Thyroid gland (tissue), 4 donors: ENCODE data around the gene MFF. TPM values are rescaled to one million over a fixed set of nuclear protein-coding genes. Genes with fewer than 3 reads are reported as not detected.

ENCODE experiments used
- DNase-seq, 2 donors: peaks; one replicate each; pipeline ENCODE4 v3.0.0-alpha.2; 2019
- H3K27ac ChIP-seq, 3 donors: fragments of 200-600 bp; sonication (generic); 1 replicate in 2 of 3; 2 replicates in 1 of 3; pipeline ENCODE4 v1.5.1; 2016 to 2019; ENCODE audit warnings: mild to moderate bottlenecking in 1 of 3, moderate library complexity in 1 of 3
- H3K27me3 ChIP-seq: fragments of 200-600 bp; sonication (generic); one replicate; pipeline ENCODE4 v1.5.1; 2019
- H3K36me3 ChIP-seq, 2 donors: fragments of 200-600 bp; sonication (generic); one replicate each; pipeline ENCODE4 v1.5.1; 2016 to 2019
- H3K4me1 ChIP-seq, 2 donors: fragments of 200-600 bp; sonication (generic); one replicate each; pipeline ENCODE4 v1.5.1; 2017 to 2019
- H3K4me3 ChIP-seq, 3 donors: fragments of 200-600 bp; sonication (generic); replicated peaks in 1 of 3; 1 replicate in 2 of 3; 2 replicates in 1 of 3; pipeline ENCODE4 v1.5.1; 2016; ENCODE audit warnings: mild to moderate bottlenecking in 1 of 3
- H3K9me3 ChIP-seq: fragments of 200-600 bp; sonication (generic); one replicate; pipeline ENCODE4 v1.5.1; 2017
- POLR2A ChIP-seq, 2 donors: fragments of 450-650 bp; IDR thresholded peaks; one replicate each; pipeline ENCODE4 v1.6.1; 2017; ENCODE audit warnings: antibody characterized with exemption in 2 of 2, mild to moderate bottlenecking in 2 of 2, moderate library complexity in 1 of 2
- WGBS, 2 donors: methylation state at CpG; one replicate each; pipeline ENCODE4 v1.1.5; 2017; 5-methylcytosine and 5-hydroxymethylcytosine counted together
- intact Hi-C: fragments of 100-400 bp; cut with DNase I; formaldehyde crosslinking; loops from one replicate; pipeline ENCODE4 v1.15.1; 2023
- total RNA-seq, 4 donors: library from RNA; depleted of rRNA; stranded (reverse); fragments of >200 nt; gene quantifications; one replicate each; pipeline ENCODE4 v1.2.3, GENCODE V29; 2016
- TF ChIP-seq, protein P1 (sequence below), 6 experiments: fragments of 200-600 bp in 3 of 6; fragments of 450-650 bp in 3 of 6; sonication (generic) in 3 of 6; IDR thresholded peaks; one replicate each; pipeline ENCODE4 v1.5.1; 2016 to 2019; ENCODE audit warnings: antibody characterized with exemption in 6 of 6, mild to moderate bottlenecking in 2 of 6, inconsistent platforms in 1 of 6, moderate library complexity in 1 of 6

The MFF gene
- total RNA-seq, 4 donors from 2014 or later: 78.3 to 134 (median 99.7) TPM

DNA sequence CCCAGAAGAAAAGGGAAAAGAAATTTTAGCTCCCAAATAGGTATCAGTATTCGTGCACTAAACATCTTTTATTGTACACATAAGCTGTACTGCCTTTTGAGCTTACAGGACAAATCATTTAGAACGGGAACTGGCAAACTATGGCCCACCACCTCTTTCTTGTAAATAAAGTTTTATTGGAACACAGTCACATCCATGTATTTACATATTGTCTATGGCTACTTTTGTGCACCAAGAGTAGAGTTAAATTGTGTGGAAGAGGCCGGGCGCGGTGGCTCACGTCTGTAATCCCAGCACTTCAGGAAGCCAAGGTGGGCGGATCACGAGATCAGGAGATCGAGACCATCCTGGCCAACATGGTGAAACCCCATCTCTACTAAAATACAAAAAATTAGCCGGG, 48.3 kb downstream of the MFF start:
- Histone ChIP-seq H3K4me1 (no peaks in the 10 kb centered on the region), H3K36me3 (no peaks in the 10 kb centered on the region), H3K9me3 (no peaks in the 10 kb centered on the region), H3K27me3 (no peaks in the 10 kb centered on the region), H3K27ac (no peak overlapping the region), H3K4me3 (no peak overlapping the region)
- no peak for DNase-seq
- TF ChIP-seq, protein P1, sequence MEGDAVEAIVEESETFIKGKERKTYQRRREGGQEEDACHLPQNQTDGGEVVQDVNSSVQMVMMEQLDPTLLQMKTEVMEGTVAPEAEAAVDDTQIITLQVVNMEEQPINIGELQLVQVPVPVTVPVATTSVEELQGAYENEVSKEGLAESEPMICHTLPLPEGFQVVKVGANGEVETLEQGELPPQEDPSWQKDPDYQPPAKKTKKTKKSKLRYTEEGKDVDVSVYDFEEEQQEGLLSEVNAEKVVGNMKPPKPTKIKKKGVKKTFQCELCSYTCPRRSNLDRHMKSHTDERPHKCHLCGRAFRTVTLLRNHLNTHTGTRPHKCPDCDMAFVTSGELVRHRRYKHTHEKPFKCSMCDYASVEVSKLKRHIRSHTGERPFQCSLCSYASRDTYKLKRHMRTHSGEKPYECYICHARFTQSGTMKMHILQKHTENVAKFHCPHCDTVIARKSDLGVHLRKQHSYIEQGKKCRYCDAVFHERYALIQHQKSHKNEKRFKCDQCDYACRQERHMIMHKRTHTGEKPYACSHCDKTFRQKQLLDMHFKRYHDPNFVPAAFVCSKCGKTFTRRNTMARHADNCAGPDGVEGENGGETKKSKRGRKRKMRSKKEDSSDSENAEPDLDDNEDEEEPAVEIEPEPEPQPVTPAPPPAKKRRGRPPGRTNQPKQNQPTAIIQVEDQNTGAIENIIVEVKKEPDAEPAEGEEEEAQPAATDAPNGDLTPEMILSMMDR (IDR thresholded peaks at IDR 0.05): no peak
- TF ChIP-seq POLR2A (IDR thresholded peaks at IDR 0.05): no peak
- WGBS, 2 donors: 91 to 94% methylated on average over 10 of the region's 10 CpGs
- intact Hi-C loops: no loop called here

DNA sequence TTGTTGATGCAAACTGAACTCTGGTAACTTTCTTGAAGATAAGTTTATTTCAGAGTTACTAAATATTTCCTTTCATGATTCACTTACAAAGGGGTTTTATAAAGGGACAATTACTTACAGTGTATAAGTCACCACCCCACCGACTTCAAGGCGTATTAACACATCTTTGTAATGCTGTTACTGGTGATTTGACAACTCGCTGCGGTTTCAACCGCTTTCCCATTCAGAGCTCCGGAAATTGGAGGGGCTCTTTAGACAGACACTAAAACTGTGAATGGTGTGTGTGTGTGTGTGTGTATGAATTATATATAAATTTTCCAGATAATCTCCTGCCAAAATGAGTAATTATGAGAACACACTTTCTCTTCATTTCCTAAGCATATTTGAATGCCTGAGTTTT, 49.1 kb downstream of the MFF start:
- Histone ChIP-seq H3K27me3 (no peaks in the 10 kb centered on the region), H3K4me3 (no peak overlapping the region), H3K4me1 (no peaks in the 10 kb centered on the region), H3K27ac (no peak overlapping the region), H3K36me3 (no peaks in the 10 kb centered on the region), H3K9me3 (no peaks in the 10 kb centered on the region)
- intact Hi-C loops: no loop called here
- TF ChIP-seq, protein P1 (IDR thresholded peaks at IDR 0.05): no peak
- TF ChIP-seq POLR2A (IDR thresholded peaks at IDR 0.05): no peak
- 73 to 83% methylated on average over 6 of the region's 6 CpGs for WGBS, 2 donors
- no peak for DNase-seq

DNA sequence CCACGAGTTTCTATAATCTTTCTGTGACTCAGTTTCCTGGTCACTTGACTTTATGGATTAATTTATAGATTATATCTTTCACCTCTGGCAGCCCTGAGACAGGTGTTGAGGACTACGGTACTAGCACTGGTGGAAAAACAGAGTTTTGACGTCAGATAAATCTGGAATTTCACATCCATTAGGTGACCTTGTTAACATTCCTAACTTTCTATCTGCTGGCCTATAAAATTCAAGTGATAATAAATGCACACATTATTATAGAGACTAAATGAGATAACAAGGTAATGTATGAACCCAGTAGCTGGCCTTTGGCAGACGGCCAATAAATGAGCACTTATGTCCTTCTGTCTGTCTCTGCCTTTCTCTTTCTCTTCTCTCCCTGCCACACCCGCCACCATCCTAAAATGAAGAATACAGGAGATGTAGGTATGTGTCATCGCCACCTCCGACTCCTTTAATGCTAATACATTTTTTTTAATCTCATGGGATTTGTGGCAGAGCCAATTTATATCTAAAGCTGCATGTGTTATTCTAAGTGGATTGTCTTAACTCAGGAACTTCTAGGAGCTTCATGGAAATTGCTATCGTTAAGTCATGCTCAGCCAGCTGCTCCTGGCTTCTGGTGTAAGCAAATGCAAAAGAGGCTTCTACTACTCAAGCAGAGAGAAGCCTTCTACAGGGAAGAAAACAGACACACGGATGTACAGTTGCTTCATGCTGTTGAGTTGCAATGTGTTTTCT, 51.8 kb downstream of the MFF start:
- no peaks in the 10 kb centered on the region for H3K4me1 ChIP-seq
- no peaks in the 10 kb centered on the region for H3K27me3 ChIP-seq
- TF ChIP-seq, protein P1 (IDR thresholded peaks at IDR 0.05): no peak
- TF ChIP-seq POLR2A (IDR thresholded peaks at IDR 0.05): no peak
- H3K36me3 ChIP-seq: no peaks in the 10 kb centered on the region
- 72 to 73% methylated on average over 9 of the region's 9 CpGs for WGBS, 2 donors
- H3K27ac ChIP-seq: no peak overlapping the region
- intact Hi-C loops: no loop called here
- no peaks in the 10 kb centered on the region for H3K9me3 ChIP-seq
- no peak for DNase-seq
- no peak overlapping the region for H3K4me3 ChIP-seq

- no peaks in the 10 kb centered on the region for H3K27me3 ChIP-seq
- intact Hi-C loops: no loop called here
- TF ChIP-seq, protein P1 (IDR thresholded peaks at IDR 0.05): no peak
- no peak for TF ChIP-seq POLR2A (IDR thresholded peaks at IDR 0.05)
- no peak for DNase-seq
- 79 to 80% methylated on average over 8 of the region's 8 CpGs for WGBS, 2 donors
- no peaks in the 10 kb centered on the region for H3K4me1 ChIP-seq
- no peak overlapping the region for H3K27ac ChIP-seq
- no peaks in the 10 kb centered on the region for H3K9me3 ChIP-seq
- H3K36me3 ChIP-seq: no peaks in the 10 kb centered on the region
- H3K4me3 ChIP-seq: no peak overlapping the region
These were observed 52.7 kb downstream of the MFF start for GRCh38 chr2:227377467-227378351.

DNA sequence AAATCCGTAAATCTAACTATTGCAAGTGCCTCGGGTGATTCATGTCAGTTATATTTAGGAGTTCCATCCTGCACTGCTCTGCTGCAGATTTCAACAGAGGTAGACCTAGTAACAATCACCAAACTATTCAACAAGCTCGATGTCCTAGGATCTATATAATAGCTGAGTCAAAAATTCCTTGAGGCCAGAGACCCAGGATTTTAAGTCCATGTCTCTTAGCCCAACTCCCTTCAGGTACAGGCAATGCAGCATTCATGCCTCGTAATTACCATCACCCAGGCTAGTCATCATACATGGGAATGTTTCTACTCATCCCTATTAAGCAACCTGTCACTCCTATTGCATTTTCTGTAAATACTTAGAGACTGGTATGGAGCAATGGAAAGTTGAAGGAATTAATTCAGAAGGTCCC, 53.3 kb downstream of the MFF start:
- intact Hi-C loops: no loop called here
- H3K27ac ChIP-seq: no peak overlapping the region
- H3K4me3 ChIP-seq: no peak overlapping the region
- H3K36me3 ChIP-seq: no peaks in the 10 kb centered on the region
- 90% methylated on average over 4 of the region's 4 CpGs for WGBS, 2 donors
- TF ChIP-seq POLR2A (IDR thresholded peaks at IDR 0.05): no peak
- TF ChIP-seq, protein P1 (IDR thresholded peaks at IDR 0.05): no peak
- H3K4me1 ChIP-seq: no peaks in the 10 kb centered on the region
- H3K9me3 ChIP-seq: no peaks in the 10 kb centered on the region
- DNase-seq: no peak
- H3K27me3 ChIP-seq: no peaks in the 10 kb centered on the region
